Skin of body (tissue), 2 donors: ENCODE results near the gene ENTPD1. TPM values are rescaled to one million over a fixed set of nuclear protein-coding genes. Genes with fewer than 3 reads are reported as not detected.
"Not testable (repeated sequence)": the region's sequence is repeated elsewhere in the genome, so short reads cannot be mapped to it uniquely, and the experiment has no call there.

Source experiments
- DNase-seq: peaks from one replicate; lab custom pipeline; 2025; lab: John Stamatoyannopoulos, UW
- total RNA-seq: library from RNA; depleted of rRNA; stranded (reverse); fragments of >200 nt; gene quantifications from one replicate; pipeline ENCODE4 v1.2.3, GENCODE V29; 2014

ENTPD1 gene
- total RNA-seq, 1 donor from 2014 or later = 26.0 TPM

- DNase-seq = not testable (repeated sequence)
Observed at GRCh38 chr10:95916039-95916438, 160.1 kb downstream of the ENTPD1 start.

Other genes with a start within 250 kb of the ENTPD1 start
- 33.7 TPM for gene SORBS1, start 194.8 kb upstream of the ENTPD1 start, total RNA-seq
- gene ALDH18A1, start 99.5 kb upstream of the ENTPD1 start, total RNA-seq = 61.0 TPM
- 25.1 TPM for gene TCTN3, start 62.2 kb upstream of the ENTPD1 start, total RNA-seq
- gene CC2D2B, start 151.8 kb downstream of the ENTPD1 start, total RNA-seq = 1.6 TPM